ENCODE data around the gene PREP.

- TF ChIP-seq EZH2phosphoT487 (IDR thresholded peaks at IDR 0.05; ENCODE audit: low read depth, severe bottlenecking, unreplicated experiment), result no peak
- no peak for TF ChIP-seq CTCF (IDR thresholded peaks at IDR 0.05; ENCODE audit: poor library complexity)
These were observed 81.7 kb downstream of the PREP start for GRCh38 chr6:105321207-105321606.
